ENCODE measurements around the gene SOHLH2.

SOHLH2 gene

GRCh38 chr13:36231236-36231635, 16.9 kb upstream of the SOHLH2 start:
- Histone ChIP-seq H3K36me3 (ENCODE audit: insufficient read depth, low read length) (peaks cover 43% of the 10 kb centered on the region; the same call in 1 of the 2 replicates), H3K4me3 (ENCODE audit: low read length) (no peak overlapping the region), H3K9ac (ENCODE audit: low read depth, low read length) (no peak overlapping the region), H3K27me3 (ENCODE audit: insufficient read depth, low read length) (no peaks in the 10 kb centered on the region), H3K9me3 (ENCODE audit: insufficient read depth, low read depth, low read length) (peaks cover 8% of the 10 kb centered on the region; the same call in 1 of the 2 replicates), H3K4me1 (ENCODE audit: insufficient read depth, low read length) (no peaks in the 10 kb centered on the region), H3K27ac (ENCODE audit: low read depth, low read length) (no peak overlapping the region)
- WGBS, result 67% methylated on average over 3 of the region's 3 CpGs

GRCh38 chr13:36224730-36225129, 10.4 kb upstream of the SOHLH2 start:
- Histone ChIP-seq H3K9ac (ENCODE audit: low read depth, low read length) (no peak overlapping the region), H3K27ac (ENCODE audit: low read depth, low read length) (no peak overlapping the region), H3K4me3 (ENCODE audit: low read length) (no peak overlapping the region), H3K4me1 (ENCODE audit: insufficient read depth, low read length) (no peaks in the 10 kb centered on the region), H3K27me3 (ENCODE audit: insufficient read depth, low read length) (no peaks in the 10 kb centered on the region), H3K9me3 (ENCODE audit: insufficient read depth, low read depth, low read length) (peaks cover 28% of the 10 kb centered on the region), H3K36me3 (ENCODE audit: insufficient read depth, low read length) (peaks cover 43% of the 10 kb centered on the region)
- WGBS, result 100% methylated on average over 1 of the region's 1 CpG

GRCh38 chr13:36219883-36220282, 5.5 kb upstream of the SOHLH2 start:
- Histone ChIP-seq H3K27me3 (ENCODE audit: insufficient read depth, low read length) (no peaks in the 10 kb centered on the region), H3K4me3 (ENCODE audit: low read length) (no peak overlapping the region), H3K4me1 (ENCODE audit: insufficient read depth, low read length) (no peaks in the 10 kb centered on the region), H3K9ac (ENCODE audit: low read depth, low read length) (no peak overlapping the region), H3K9me3 (ENCODE audit: insufficient read depth, low read depth, low read length) (peaks cover 10% of the 10 kb centered on the region), H3K27ac (ENCODE audit: low read depth, low read length) (no peak overlapping the region), H3K36me3 (ENCODE audit: insufficient read depth, low read length) (peaks cover 17% of the 10 kb centered on the region; the same call in 1 of the 2 replicates)

- WGBS, result 92% methylated on average over 2 of the region's 3 CpGs
- Histone ChIP-seq H3K9ac (ENCODE audit: low read depth, low read length) (no peak overlapping the region), H3K9me3 (ENCODE audit: insufficient read depth, low read depth, low read length) (no peaks in the 10 kb centered on the region), H3K27ac (ENCODE audit: low read depth, low read length) (no peak overlapping the region), H3K4me1 (ENCODE audit: insufficient read depth, low read length) (no peaks in the 10 kb centered on the region), H3K27me3 (ENCODE audit: insufficient read depth, low read length) (no peaks in the 10 kb centered on the region), H3K36me3 (ENCODE audit: insufficient read depth, low read length) (no peaks in the 10 kb centered on the region; the same call in 1 of the 2 replicates), H3K4me3 (ENCODE audit: low read length) (no peak overlapping the region)
Measured at GRCh38 chr13:36217456-36217855, 3.1 kb upstream of the SOHLH2 start.

GRCh38 chr13:36212789-36213188, 1.6 kb downstream of the SOHLH2 start:
- no peaks in the 10 kb centered on the region for H3K9me3 ChIP-seq (ENCODE audit: insufficient read depth, low read depth, low read length)
- H3K27ac ChIP-seq (ENCODE audit: low read depth, low read length), result no peak overlapping the region
- peaks cover 10% of the 10 kb centered on the region for H3K4me1 ChIP-seq (ENCODE audit: insufficient read depth, low read length)
- H3K9ac ChIP-seq (ENCODE audit: low read depth, low read length), result no peak overlapping the region
- H3K36me3 ChIP-seq (ENCODE audit: insufficient read depth, low read length), result no peaks in the 10 kb centered on the region
- H3K4me3 ChIP-seq (ENCODE audit: low read length), result no peak overlapping the region
- no peaks in the 10 kb centered on the region for H3K27me3 ChIP-seq (ENCODE audit: insufficient read depth, low read length)
- 88% methylated on average over 3 of the region's 3 CpGs for WGBS

GRCh38 chr13:36211567-36211966, 2.8 kb downstream of the SOHLH2 start:
- Histone ChIP-seq H3K4me1 (ENCODE audit: insufficient read depth, low read length) (peaks cover 10% of the 10 kb centered on the region), H3K9ac (ENCODE audit: low read depth, low read length) (no peak overlapping the region), H3K4me3 (ENCODE audit: low read length) (no peak overlapping the region), H3K27ac (ENCODE audit: low read depth, low read length) (no peak overlapping the region), H3K27me3 (ENCODE audit: insufficient read depth, low read length) (no peaks in the 10 kb centered on the region), H3K9me3 (ENCODE audit: insufficient read depth, low read depth, low read length) (no peaks in the 10 kb centered on the region), H3K36me3 (ENCODE audit: insufficient read depth, low read length) (no peaks in the 10 kb centered on the region)
- WGBS, result 87% methylated on average over 4 of the region's 4 CpGs

- Histone ChIP-seq H3K9me3 (ENCODE audit: insufficient read depth, low read depth, low read length) (no peaks in the 10 kb centered on the region), H3K9ac (ENCODE audit: low read depth, low read length) (no peak overlapping the region), H3K27ac (ENCODE audit: low read depth, low read length) (no peak overlapping the region), H3K4me3 (ENCODE audit: low read length) (no peak overlapping the region), H3K4me1 (ENCODE audit: insufficient read depth, low read length) (peaks cover 10% of the 10 kb centered on the region), H3K36me3 (ENCODE audit: insufficient read depth, low read length) (no peaks in the 10 kb centered on the region), H3K27me3 (ENCODE audit: insufficient read depth, low read length) (no peaks in the 10 kb centered on the region)
- 89% methylated on average over 3 of the region's 4 CpGs for WGBS
Measured at GRCh38 chr13:36210738-36211137, 3.6 kb downstream of the SOHLH2 start.

GRCh38 chr13:36207672-36208071, 6.7 kb downstream of the SOHLH2 start:
- Histone ChIP-seq H3K9me3 (ENCODE audit: insufficient read depth, low read depth, low read length) (no peaks in the 10 kb centered on the region), H3K27ac (ENCODE audit: low read depth, low read length) (no peak overlapping the region), H3K4me1 (ENCODE audit: insufficient read depth, low read length) (peaks cover 10% of the 10 kb centered on the region), H3K36me3 (ENCODE audit: insufficient read depth, low read length) (no peaks in the 10 kb centered on the region), H3K9ac (ENCODE audit: low read depth, low read length) (no peak overlapping the region), H3K4me3 (ENCODE audit: low read length) (no peak overlapping the region), H3K27me3 (ENCODE audit: insufficient read depth, low read length) (no peaks in the 10 kb centered on the region)
- 94% methylated on average over 5 of the region's 5 CpGs for whole genome bisulfite sequencing

GRCh38 chr13:36193151-36193855, 21.1 kb downstream of the SOHLH2 start:
- no peaks in the 10 kb centered on the region for H3K36me3 ChIP-seq (ENCODE audit: insufficient read depth, low read length)
- H3K9me3 ChIP-seq (ENCODE audit: insufficient read depth, low read depth, low read length), result no peaks in the 10 kb centered on the region
- H3K27me3 ChIP-seq (ENCODE audit: insufficient read depth, low read length), result no peaks in the 10 kb centered on the region
- WGBS, result no CpG with 5 or more reads among the region's 1 CpG
- H3K4me1 ChIP-seq (ENCODE audit: insufficient read depth, low read length), result peaks cover 17% of the 10 kb centered on the region
- no peak overlapping the region for H3K9ac ChIP-seq (ENCODE audit: low read depth, low read length)
- no peak overlapping the region for H3K27ac ChIP-seq (ENCODE audit: low read depth, low read length)
- H3K4me3 ChIP-seq (ENCODE audit: low read length), result no peak overlapping the region

GRCh38 chr13:36192166-36192565, 22.2 kb downstream of the SOHLH2 start:
- Histone ChIP-seq H3K9me3 (ENCODE audit: insufficient read depth, low read depth, low read length) (no peaks in the 10 kb centered on the region), H3K4me3 (ENCODE audit: low read length) (no peak overlapping the region), H3K4me1 (ENCODE audit: insufficient read depth, low read length) (peaks cover 9% of the 10 kb centered on the region; the same call in 1 of the 2 replicates), H3K27ac (ENCODE audit: low read depth, low read length) (no peak overlapping the region), H3K9ac (ENCODE audit: low read depth, low read length) (no peak overlapping the region), H3K36me3 (ENCODE audit: insufficient read depth, low read length) (no peaks in the 10 kb centered on the region), H3K27me3 (ENCODE audit: insufficient read depth, low read length) (no peaks in the 10 kb centered on the region)
- 92% methylated on average over 6 of the region's 6 CpGs for WGBS

GRCh38 chr13:36190771-36191170, 23.6 kb downstream of the SOHLH2 start:
- Histone ChIP-seq H3K27me3 (ENCODE audit: insufficient read depth, low read length) (no peaks in the 10 kb centered on the region), H3K9ac (ENCODE audit: low read depth, low read length) (no peak overlapping the region), H3K4me1 (ENCODE audit: insufficient read depth, low read length) (peaks cover 9% of the 10 kb centered on the region; the same call in 1 of the 2 replicates), H3K9me3 (ENCODE audit: insufficient read depth, low read depth, low read length) (no peaks in the 10 kb centered on the region), H3K27ac (ENCODE audit: low read depth, low read length) (no peak overlapping the region), H3K36me3 (ENCODE audit: insufficient read depth, low read length) (no peaks in the 10 kb centered on the region), H3K4me3 (ENCODE audit: low read length) (no peak overlapping the region)
- 95% methylated on average over 3 of the region's 3 CpGs for WGBS

- no peak overlapping the region for H3K27ac ChIP-seq (ENCODE audit: low read depth, low read length)
- 93% methylated on average over 1 of the region's 1 CpG for WGBS
Measured at GRCh38 chr13:36188441-36188840, 25.9 kb downstream of the SOHLH2 start.

More at GRCh38 chr13:36188441-36188840, 25.9 kb downstream of the SOHLH2 start:
- Histone ChIP-seq H3K4me3 (ENCODE audit: low read length) (no peak overlapping the region), H3K9ac (ENCODE audit: low read depth, low read length) (no peak overlapping the region), H3K4me1 (ENCODE audit: insufficient read depth, low read length) (peaks cover 5% of the 10 kb centered on the region; the same call in 1 of the 2 replicates), H3K27me3 (ENCODE audit: insufficient read depth, low read length) (no peaks in the 10 kb centered on the region), H3K9me3 (ENCODE audit: insufficient read depth, low read depth, low read length) (no peaks in the 10 kb centered on the region), H3K36me3 (ENCODE audit: insufficient read depth, low read length) (no peaks in the 10 kb centered on the region)

Measured in HUES64 (cell line).